Measurements from ENCODE around the gene AKT2. TPM values are rescaled to one million over a fixed set of nuclear protein-coding genes. Genes with fewer than 3 reads are reported as not detected.

Gene AKT2
- total RNA-seq, 1 experiment from 2014 or later = 141 TPM

DNA sequence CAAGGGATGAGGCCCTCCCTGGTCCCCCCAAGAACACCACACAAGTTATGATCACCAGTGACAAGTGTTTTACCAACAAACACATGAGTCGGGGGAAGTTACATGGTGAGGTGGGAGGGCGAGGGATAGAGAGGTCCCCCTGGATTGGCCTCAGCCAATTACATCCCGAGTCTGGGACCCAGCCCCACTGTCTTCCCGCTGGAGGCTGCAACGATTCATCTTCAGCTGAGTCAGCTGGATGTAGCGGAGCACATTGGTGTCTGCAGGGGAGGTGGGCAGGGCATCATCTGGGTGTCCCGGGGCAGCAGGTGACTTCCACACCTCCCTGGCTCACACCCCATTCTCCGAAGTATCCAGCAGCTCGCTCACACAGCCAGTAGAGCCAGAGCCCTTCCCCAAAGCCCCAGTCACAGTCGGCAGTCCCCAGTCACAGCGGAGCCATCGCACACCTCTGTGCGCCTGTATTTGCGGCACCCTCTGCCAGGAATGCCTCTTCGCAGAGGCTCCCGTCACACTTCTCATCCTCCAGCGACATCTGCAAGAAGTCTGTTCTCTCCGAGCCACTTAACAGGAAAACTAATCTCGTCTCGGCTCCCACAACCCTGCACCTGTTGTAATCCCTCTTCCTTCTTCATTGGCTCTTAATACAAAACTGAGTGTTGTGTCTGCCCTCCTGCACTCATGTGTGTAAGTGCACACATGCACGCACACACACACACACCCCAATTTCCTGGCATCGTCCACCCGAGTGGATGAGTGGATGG is 69.0 kb downstream of the AKT2 start (continued):
- TF ChIP-seq EZH2 (IDR thresholded peaks at IDR 0.05) (no peak), CEBPB (IDR thresholded peaks at IDR 0.05; ENCODE audit: low read depth) (no peak), RAD21 (IDR thresholded peaks at IDR 0.05; ENCODE audit: low read depth) (no peak)

DNA sequence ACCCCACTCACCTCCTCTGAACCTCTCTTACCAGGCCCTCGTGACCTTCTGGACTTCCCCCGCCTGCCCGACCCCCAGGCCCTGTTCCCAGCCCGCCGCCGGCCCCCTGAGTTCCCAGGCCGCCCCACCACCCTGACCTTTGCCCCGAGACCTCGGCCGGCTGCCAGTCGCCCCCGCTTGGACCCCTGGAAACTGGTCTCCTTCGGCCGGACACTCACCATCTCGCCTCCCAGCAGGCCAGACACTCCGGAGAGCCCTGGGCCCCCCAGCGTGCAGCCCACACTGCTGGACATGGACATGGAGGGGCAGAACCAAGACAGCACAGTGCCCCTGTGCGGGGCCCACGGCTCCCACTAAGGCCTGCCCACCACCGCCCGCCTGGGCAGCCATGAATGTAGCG is 70.2 kb downstream of the AKT2 start:
- no peak for ATAC-seq
- no peak overlapping the region for H3K4me2 ChIP-seq (ENCODE audit: low read length)
- no TSS peak for BruUV-seq (replicated peaks)
- TF ChIP-seq, protein P1, sequence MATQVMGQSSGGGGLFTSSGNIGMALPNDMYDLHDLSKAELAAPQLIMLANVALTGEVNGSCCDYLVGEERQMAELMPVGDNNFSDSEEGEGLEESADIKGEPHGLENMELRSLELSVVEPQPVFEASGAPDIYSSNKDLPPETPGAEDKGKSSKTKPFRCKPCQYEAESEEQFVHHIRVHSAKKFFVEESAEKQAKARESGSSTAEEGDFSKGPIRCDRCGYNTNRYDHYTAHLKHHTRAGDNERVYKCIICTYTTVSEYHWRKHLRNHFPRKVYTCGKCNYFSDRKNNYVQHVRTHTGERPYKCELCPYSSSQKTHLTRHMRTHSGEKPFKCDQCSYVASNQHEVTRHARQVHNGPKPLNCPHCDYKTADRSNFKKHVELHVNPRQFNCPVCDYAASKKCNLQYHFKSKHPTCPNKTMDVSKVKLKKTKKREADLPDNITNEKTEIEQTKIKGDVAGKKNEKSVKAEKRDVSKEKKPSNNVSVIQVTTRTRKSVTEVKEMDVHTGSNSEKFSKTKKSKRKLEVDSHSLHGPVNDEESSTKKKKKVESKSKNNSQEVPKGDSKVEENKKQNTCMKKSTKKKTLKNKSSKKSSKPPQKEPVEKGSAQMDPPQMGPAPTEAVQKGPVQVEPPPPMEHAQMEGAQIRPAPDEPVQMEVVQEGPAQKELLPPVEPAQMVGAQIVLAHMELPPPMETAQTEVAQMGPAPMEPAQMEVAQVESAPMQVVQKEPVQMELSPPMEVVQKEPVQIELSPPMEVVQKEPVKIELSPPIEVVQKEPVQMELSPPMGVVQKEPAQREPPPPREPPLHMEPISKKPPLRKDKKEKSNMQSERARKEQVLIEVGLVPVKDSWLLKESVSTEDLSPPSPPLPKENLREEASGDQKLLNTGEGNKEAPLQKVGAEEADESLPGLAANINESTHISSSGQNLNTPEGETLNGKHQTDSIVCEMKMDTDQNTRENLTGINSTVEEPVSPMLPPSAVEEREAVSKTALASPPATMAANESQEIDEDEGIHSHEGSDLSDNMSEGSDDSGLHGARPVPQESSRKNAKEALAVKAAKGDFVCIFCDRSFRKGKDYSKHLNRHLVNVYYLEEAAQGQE (IDR thresholded peaks at IDR 0.05; ENCODE audit: low read depth) = no peak
- TF ChIP-seq ZFX (IDR thresholded peaks at IDR 0.05) (no peak), ELF1 (IDR thresholded peaks at IDR 0.05; ENCODE audit: borderline replicate concordance, low read depth) (no peak), EZH2 (IDR thresholded peaks at IDR 0.05) (no peak), CBX3 (IDR thresholded peaks at IDR 0.05; ENCODE audit: low read depth) (no peak), TCF7L2 (IDR thresholded peaks at IDR 0.05; ENCODE audit: borderline replicate concordance, extremely low read depth, insufficient read depth, insufficient read length) (no peak), POLR2AphosphoS5 (IDR thresholded peaks at IDR 0.05; ENCODE audit: low read depth, low read length) (no peak), JUND (IDR thresholded peaks at IDR 0.05) (no peak), CEBPB (IDR thresholded peaks at IDR 0.05; ENCODE audit: low read depth) (no peak), YY1 (IDR thresholded peaks at IDR 0.05; ENCODE audit: extremely low read depth, insufficient replicate concordance, low read depth, low read length) (no peak), SIN3A (IDR thresholded peaks at IDR 0.05; ENCODE audit: low read depth) (no peak), EGR1 (IDR thresholded peaks at IDR 0.05; ENCODE audit: low read depth) (no peak), EZH2phosphoT487 (IDR thresholded peaks at IDR 0.05; ENCODE audit: borderline replicate concordance) (no peak)
- TF ChIP-seq, protein P2, sequence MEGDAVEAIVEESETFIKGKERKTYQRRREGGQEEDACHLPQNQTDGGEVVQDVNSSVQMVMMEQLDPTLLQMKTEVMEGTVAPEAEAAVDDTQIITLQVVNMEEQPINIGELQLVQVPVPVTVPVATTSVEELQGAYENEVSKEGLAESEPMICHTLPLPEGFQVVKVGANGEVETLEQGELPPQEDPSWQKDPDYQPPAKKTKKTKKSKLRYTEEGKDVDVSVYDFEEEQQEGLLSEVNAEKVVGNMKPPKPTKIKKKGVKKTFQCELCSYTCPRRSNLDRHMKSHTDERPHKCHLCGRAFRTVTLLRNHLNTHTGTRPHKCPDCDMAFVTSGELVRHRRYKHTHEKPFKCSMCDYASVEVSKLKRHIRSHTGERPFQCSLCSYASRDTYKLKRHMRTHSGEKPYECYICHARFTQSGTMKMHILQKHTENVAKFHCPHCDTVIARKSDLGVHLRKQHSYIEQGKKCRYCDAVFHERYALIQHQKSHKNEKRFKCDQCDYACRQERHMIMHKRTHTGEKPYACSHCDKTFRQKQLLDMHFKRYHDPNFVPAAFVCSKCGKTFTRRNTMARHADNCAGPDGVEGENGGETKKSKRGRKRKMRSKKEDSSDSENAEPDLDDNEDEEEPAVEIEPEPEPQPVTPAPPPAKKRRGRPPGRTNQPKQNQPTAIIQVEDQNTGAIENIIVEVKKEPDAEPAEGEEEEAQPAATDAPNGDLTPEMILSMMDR (IDR thresholded peaks at IDR 0.05 in 2 of 3, conservative IDR thresholded peaks at IDR 0.05 in 1 of 3; ENCODE audit: borderline replicate concordance in 1 of 3, insufficient read depth in 1 of 3, low read depth in 2 of 3, low read length in 2 of 3) = no peak
- TF ChIP-seq, protein P3, sequence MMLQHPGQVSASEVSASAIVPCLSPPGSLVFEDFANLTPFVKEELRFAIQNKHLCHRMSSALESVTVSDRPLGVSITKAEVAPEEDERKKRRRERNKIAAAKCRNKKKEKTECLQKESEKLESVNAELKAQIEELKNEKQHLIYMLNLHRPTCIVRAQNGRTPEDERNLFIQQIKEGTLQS (IDR thresholded peaks at IDR 0.05) = no peak
- TF ChIP-seq, protein P4, sequence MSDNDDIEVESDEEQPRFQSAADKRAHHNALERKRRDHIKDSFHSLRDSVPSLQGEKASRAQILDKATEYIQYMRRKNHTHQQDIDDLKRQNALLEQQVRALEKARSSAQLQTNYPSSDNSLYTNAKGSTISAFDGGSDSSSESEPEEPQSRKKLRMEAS (IDR thresholded peaks at IDR 0.05) = no peak

More for the DNA sequence above, 70.2 kb downstream of the AKT2 start:
- Histone ChIP-seq H3K79me2 (ENCODE audit: insufficient read depth, low read length) (no peaks in the 10 kb centered on the region), H3K27ac (ENCODE audit: low read depth, low read length) (no peak overlapping the region), H3K9me3 (ENCODE audit: control insufficient read depth in 1 of 2, insufficient read depth in 1 of 2, low read depth in 1 of 2, low read length in 2 of 2) (no peaks in the 10 kb centered on the region), H4K20me1 (ENCODE audit: insufficient read depth) (no peaks in the 10 kb centered on the region), H3K9me2 (ENCODE audit: insufficient read depth) (no peaks in the 10 kb centered on the region), H3K9ac (ENCODE audit: low read length) (no peak overlapping the region), H3K4me3 (replicated peaks in 1 of 2; ENCODE audit: low read depth in 1 of 2, low read length in 2 of 2) (no peak overlapping the region), H3K4me1 (ENCODE audit: control insufficient read depth in 1 of 2, insufficient read depth in 2 of 2, low read length in 2 of 2) (peaks cover 20 to 36% of the 10 kb centered on the region in 2 experiments), H2AFZ (ENCODE audit: low read depth, low read length, poor library complexity, severe bottlenecking) (no peak overlapping the region), H3K27me3 (ENCODE audit: insufficient read depth, low read length) (no peaks in the 10 kb centered on the region), H3K36me3 (ENCODE audit: control insufficient read depth in 1 of 2, insufficient read depth in 2 of 2, low read length in 2 of 2) (no peaks in the 10 kb centered on the region)
- POLR2A ChIA-PET = no interaction called here
- intact Hi-C loops (cut with micrococcal nuclease) = no loop called here
- RAD21 ChIA-PET (ENCODE audit: low non-redundant PET in 1 of 2, low total read pairs in 2 of 2, uncharacterized antibody in 2 of 2, unreplicated experiment in 2 of 2) = no interaction called here
- CTCF ChIA-PET = no interaction called here
- DNase-seq (ENCODE audit: low read depth, low spot score) = no peak
